Measurements from ENCODE around the gene PGF. TPM values are rescaled to one million over a fixed set of nuclear protein-coding genes. Genes with fewer than 3 reads are reported as not detected.

PGF gene
- total and polyA plus RNA-seq, 2 experiments from 2014 or later = 25.0 to 31.0 TPM

DNA sequence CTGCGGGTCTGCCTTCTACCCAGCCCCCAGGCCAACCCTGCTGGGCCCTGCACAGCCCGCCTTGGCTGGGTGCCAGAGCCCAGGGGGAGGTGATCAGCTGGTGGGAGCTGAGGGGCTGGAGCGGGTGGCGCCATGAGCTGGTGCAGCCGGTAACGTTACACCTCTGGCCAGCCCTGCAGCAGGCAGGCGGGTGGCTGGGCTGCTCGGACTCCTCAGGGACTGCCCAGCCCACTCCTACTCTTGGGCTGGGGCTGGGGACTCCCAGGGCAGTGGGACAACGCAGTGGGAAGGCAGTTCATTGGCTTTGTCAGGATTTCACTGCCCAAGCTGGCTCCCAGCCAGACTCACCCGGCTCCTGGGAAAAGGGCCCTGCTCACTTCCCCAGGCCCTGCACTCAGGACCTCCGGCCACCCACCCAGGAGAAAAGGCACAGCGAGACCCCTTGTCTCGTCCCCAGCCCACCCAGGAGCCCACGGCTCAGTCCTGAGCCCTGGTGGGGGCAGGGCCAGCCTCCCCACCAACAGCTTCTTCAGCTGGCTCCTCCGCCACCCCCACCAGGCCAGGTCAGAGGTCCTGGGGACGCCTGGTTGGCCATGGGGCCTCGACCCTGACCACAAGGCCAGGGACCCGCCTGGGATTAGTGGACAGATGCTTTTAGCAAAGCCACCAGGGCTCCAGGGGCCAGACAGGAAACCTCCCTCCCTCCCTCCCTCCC is 1.0 kb downstream of the PGF start:
- peak; percentile 63 for DNase-seq (ENCODE audit: low spot score)
- peak overlapping the region; percentile 77 for H3K27ac ChIP-seq

DNA sequence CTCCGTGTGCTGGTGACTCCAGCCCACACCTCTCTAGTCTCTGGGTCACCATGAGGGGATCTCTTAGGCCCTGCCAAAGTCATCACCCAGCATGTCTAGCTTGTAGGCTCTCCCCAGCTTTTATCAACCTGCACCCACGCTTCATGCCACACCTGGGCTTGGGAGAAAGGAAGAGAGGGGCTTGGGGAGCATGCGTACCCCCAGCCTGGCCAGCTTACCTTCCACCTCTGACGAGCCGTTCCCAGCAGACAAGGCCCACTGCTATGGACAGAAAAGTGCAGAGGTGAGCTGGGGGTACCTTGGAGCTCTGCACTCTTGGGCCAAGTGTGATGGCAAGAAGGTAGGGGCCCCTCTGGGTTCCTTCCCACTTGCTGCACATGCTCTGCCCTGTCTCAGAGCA is 1.7 kb downstream of the PGF start:
- peak overlapping the region; percentile 41 for H3K4me3 ChIP-seq
- no peak for DNase-seq (ENCODE audit: low spot score)
- H3K9me2 ChIP-seq (replicated peaks; ENCODE audit: insufficient read depth) = no peaks in the 10 kb centered on the region
- peak overlapping the region; percentile 99 for H3K27ac ChIP-seq
- no peaks in the 10 kb centered on the region for H3K9me3 ChIP-seq (ENCODE audit: low read depth)
- peaks cover 69% of the 10 kb centered on the region for H3K4me1 ChIP-seq (ENCODE audit: insufficient read depth)
- 82% methylated on average over 5 of the region's 5 CpGs for WGBS (ENCODE audit: low lambda C conversion rate, missing lambda C conversion rate)
- H3K36me3 ChIP-seq (replicated peaks; ENCODE audit: insufficient read depth, low read depth) = no peaks in the 10 kb centered on the region
- peak overlapping the region; percentile 96 for H3K4me2 ChIP-seq
- H2AFZ ChIP-seq = no peak overlapping the region
- peaks cover 31% of the 10 kb centered on the region for H3K79me2 ChIP-seq
- TF ChIP-seq EZH2 (IDR thresholded peaks at IDR 0.05; ENCODE audit: borderline replicate concordance) (no peak), EZH2phosphoT487 (IDR thresholded peaks at IDR 0.05; ENCODE audit: low read depth, severe bottlenecking, unreplicated experiment) (no peak)
- TF ChIP-seq, protein P1, sequence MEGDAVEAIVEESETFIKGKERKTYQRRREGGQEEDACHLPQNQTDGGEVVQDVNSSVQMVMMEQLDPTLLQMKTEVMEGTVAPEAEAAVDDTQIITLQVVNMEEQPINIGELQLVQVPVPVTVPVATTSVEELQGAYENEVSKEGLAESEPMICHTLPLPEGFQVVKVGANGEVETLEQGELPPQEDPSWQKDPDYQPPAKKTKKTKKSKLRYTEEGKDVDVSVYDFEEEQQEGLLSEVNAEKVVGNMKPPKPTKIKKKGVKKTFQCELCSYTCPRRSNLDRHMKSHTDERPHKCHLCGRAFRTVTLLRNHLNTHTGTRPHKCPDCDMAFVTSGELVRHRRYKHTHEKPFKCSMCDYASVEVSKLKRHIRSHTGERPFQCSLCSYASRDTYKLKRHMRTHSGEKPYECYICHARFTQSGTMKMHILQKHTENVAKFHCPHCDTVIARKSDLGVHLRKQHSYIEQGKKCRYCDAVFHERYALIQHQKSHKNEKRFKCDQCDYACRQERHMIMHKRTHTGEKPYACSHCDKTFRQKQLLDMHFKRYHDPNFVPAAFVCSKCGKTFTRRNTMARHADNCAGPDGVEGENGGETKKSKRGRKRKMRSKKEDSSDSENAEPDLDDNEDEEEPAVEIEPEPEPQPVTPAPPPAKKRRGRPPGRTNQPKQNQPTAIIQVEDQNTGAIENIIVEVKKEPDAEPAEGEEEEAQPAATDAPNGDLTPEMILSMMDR (IDR thresholded peaks at IDR 0.05; ENCODE audit: poor library complexity) = no peak
- no peaks in the 10 kb centered on the region for H4K20me1 ChIP-seq (ENCODE audit: insufficient read depth, poor library complexity, severe bottlenecking)
- no peaks in the 10 kb centered on the region for H3K27me3 ChIP-seq

More for the DNA sequence above, 1.0 kb downstream of the PGF start:
- H3K9me2 ChIP-seq (replicated peaks; ENCODE audit: insufficient read depth) = no peaks in the 10 kb centered on the region
- H4K20me1 ChIP-seq (ENCODE audit: insufficient read depth, poor library complexity, severe bottlenecking) = no peaks in the 10 kb centered on the region
- no peaks in the 10 kb centered on the region for H3K27me3 ChIP-seq
- no peaks in the 10 kb centered on the region for H3K9me3 ChIP-seq (ENCODE audit: low read depth)
- no peak overlapping the region for H2AFZ ChIP-seq
- H3K79me2 ChIP-seq = peaks cover 31% of the 10 kb centered on the region
- no peaks in the 10 kb centered on the region for H3K36me3 ChIP-seq (replicated peaks; ENCODE audit: insufficient read depth, low read depth)
- peaks cover 63% of the 10 kb centered on the region for H3K4me1 ChIP-seq (ENCODE audit: insufficient read depth)
- WGBS (ENCODE audit: low lambda C conversion rate, missing lambda C conversion rate) = 37% methylated on average over 15 of the region's 18 CpGs
- peak overlapping the region; percentile 41 for H3K4me3 ChIP-seq
- H3K4me2 ChIP-seq = peak overlapping the region; percentile 96
- TF ChIP-seq EZH2 (IDR thresholded peaks at IDR 0.05; ENCODE audit: borderline replicate concordance) = no peak

DNA sequence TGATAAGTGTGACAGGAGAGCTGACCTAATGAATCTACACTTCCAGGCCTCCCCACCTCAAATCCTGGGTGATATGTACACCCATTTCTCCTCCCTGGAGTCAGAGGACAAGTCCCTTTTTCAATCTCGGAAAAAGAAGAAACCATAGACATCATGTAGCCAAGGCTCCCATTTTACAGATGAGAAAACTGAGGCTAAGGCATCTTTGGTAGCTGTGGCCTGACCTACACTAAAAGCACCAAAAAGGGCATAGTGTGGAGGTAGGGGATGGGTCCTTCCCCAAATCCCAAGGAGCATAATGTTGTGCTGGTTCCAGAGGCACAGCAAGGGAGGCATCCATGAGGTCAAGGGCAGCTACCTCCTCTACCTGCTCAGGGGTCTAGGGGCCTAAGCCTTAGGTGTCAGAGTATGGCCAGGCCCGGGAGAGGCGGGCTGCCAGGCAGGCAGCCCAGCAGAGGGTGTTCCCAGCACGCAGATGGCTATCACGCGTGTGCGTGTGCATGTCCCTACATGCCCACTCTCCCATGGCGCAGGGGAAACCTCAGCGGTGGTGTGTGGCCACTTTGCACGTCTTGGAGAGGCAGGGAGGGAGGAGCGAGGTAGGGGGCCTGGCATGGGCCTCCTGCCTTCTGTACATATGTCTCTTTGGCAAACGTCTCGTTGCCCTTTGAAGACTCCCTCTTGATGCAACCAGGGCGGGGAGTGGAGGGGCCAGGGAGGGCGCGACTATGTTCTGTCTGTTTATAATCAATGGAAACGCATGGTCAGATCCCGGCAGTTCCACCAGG is 2.5 kb downstream of the PGF start:
- Histone ChIP-seq H3K79me2 (peaks cover 31% of the 10 kb centered on the region), H3K27ac (peak overlapping the region; percentile 99), H3K4me2 (peak overlapping the region; percentile 96), H4K20me1 (ENCODE audit: insufficient read depth, poor library complexity, severe bottlenecking) (no peaks in the 10 kb centered on the region), H3K4me3 (no peak overlapping the region), H2AFZ (no peak overlapping the region), H3K36me3 (replicated peaks; ENCODE audit: insufficient read depth, low read depth) (no peaks in the 10 kb centered on the region), H3K4me1 (ENCODE audit: insufficient read depth) (peaks cover 69% of the 10 kb centered on the region), H3K9me3 (ENCODE audit: low read depth) (no peaks in the 10 kb centered on the region), H3K9me2 (replicated peaks; ENCODE audit: insufficient read depth) (no peaks in the 10 kb centered on the region), H3K27me3 (no peaks in the 10 kb centered on the region)
- TF ChIP-seq EZH2 (IDR thresholded peaks at IDR 0.05; ENCODE audit: borderline replicate concordance) = no peak
- TF ChIP-seq, protein P1 (IDR thresholded peaks at IDR 0.05; ENCODE audit: poor library complexity) = no peak
- no peak for TF ChIP-seq EZH2phosphoT487 (IDR thresholded peaks at IDR 0.05; ENCODE audit: low read depth, severe bottlenecking, unreplicated experiment)
- WGBS (ENCODE audit: low lambda C conversion rate, missing lambda C conversion rate) = 70% methylated on average over 17 of the region's 18 CpGs
- DNase-seq (ENCODE audit: low spot score) = peak; percentile 12

DNA sequence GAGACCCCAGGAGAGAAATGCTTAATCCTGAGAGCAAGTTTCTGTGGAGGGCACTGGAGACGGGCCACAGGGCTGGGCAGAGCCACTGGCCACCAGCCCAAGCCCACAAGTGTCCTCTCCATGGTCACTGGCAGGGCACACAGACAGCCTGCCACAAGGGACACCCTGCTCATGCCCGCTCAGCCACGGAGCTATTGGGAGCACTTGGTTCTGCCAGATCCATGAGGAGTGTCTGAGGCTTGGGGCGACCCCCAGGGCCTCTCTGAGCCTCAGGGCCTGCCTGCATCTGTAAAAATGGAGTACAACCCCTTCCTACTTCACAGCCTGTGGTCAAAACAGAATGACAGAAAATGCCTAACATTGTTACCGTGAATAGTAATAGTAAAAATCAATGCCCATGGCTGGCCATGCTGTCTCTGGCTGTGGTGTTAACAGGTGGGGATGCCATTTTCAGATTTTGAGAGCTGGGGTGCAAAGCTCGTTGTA is 3.2 kb downstream of the PGF start:
- H3K27me3 ChIP-seq = no peaks in the 10 kb centered on the region
- no peaks in the 10 kb centered on the region for H3K36me3 ChIP-seq (replicated peaks; ENCODE audit: insufficient read depth, low read depth)
- WGBS (ENCODE audit: low lambda C conversion rate, missing lambda C conversion rate) = 92% methylated on average over 6 of the region's 6 CpGs
- no peaks in the 10 kb centered on the region for H4K20me1 ChIP-seq (ENCODE audit: insufficient read depth, poor library complexity, severe bottlenecking)
- TF ChIP-seq, protein P1 (IDR thresholded peaks at IDR 0.05; ENCODE audit: poor library complexity) = no peak
- TF ChIP-seq EZH2 (IDR thresholded peaks at IDR 0.05; ENCODE audit: borderline replicate concordance) (no peak), EZH2phosphoT487 (IDR thresholded peaks at IDR 0.05; ENCODE audit: low read depth, severe bottlenecking, unreplicated experiment) (no peak)
- no peak for DNase-seq (ENCODE audit: low spot score)
- H2AFZ ChIP-seq = no peak overlapping the region
- H3K4me2 ChIP-seq = peak overlapping the region; percentile 96
- no peaks in the 10 kb centered on the region for H3K9me2 ChIP-seq (replicated peaks; ENCODE audit: insufficient read depth)
- no peak overlapping the region for H3K4me3 ChIP-seq
- H3K4me1 ChIP-seq (ENCODE audit: insufficient read depth) = peaks cover 69% of the 10 kb centered on the region
- H3K27ac ChIP-seq = peak overlapping the region; percentile 99
- H3K79me2 ChIP-seq = peaks cover 31% of the 10 kb centered on the region
- H3K9me3 ChIP-seq (ENCODE audit: low read depth) = no peaks in the 10 kb centered on the region

Measured in hepatocyte (in vitro differentiated cells).